Measurements from ENCODE around the gene AGBL1.

DNA sequence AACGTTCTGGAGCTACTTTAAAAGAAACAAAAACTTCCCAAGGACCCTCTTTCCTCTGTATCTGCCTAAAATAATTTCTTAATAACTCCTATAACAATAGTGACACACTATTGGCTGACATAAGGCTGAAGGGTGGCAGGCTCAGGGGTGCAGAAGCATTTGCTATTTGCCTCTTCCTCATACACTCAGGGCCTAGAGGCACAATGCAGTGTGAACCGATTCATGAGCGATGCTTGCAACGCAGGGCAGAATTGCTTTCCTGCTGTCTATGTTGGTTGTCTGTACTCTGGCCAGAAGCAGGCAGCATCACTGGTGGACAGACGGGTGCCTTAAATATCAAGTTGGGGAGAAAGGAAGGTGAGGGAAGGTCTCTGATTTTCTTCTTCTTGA, 157.4 kb downstream of the AGBL1 start:
- no peak for TF ChIP-seq POLR2A (IDR thresholded peaks at IDR 0.05; ENCODE audit: low read depth, low read length)
- no peak for TF ChIP-seq POLR2AphosphoS5 (IDR thresholded peaks at IDR 0.05; ENCODE audit: low read depth, low read length)
- no peak for TF ChIP-seq TAF1 (IDR thresholded peaks at IDR 0.05; ENCODE audit: borderline replicate concordance, low read depth, low read length)

All from GM12892 (cell line).